Naive thymus-derived CD8-positive, alpha-beta T cell (primary cell): ENCODE data around the gene PCDH12. TPM values are rescaled to one million over a fixed set of nuclear protein-coding genes. Genes with fewer than 3 reads are reported as not detected.

Source experiments
- ATAC-seq, 2 donors: fragments of 150-1000 bp; cut with Tn5 transposase in 1 of 2; sonication (Bioruptor Pico), chemical (Tn5 transposase) in 1 of 2; 1 replicate in 1 of 2; 2 replicates in 1 of 2; pipeline ENCODE4 v1.10.0; 2021; ENCODE audit warnings: mild to moderate bottlenecking in 2 of 2, moderate library complexity in 2 of 2
- POLR2A ChIA-PET: fragments of 350-600 bp; sonication (Branson Sonifier 250); formaldehyde crosslinking; loops from one replicate; lab custom pipeline; 2021; ENCODE audit warnings: antibody characterized with exemption; lab: Charles Lee
- DNase-seq, 10 donors: peaks; one replicate each; pipeline versions ENCODE4 v3.0.0 to v3.0.0-alpha.2; 2020 to 2022
- H3K27ac Mint-ChIP-seq, 10 donors: one replicate each; pipeline ENCODE4 v1.8.0; 2020 to 2022; ENCODE audit warnings: mild to moderate bottlenecking in 10 of 10, mixed read lengths in 10 of 10, moderate library complexity in 4 of 10, inconsistent platforms in 1 of 10
- H3K27me3 Mint-ChIP-seq, 5 donors: one replicate each; pipeline ENCODE4 v1.8.0; 2021 to 2022; ENCODE audit warnings: mixed read lengths in 5 of 5
- H3K36me3 Mint-ChIP-seq, 3 donors: one replicate each; pipeline ENCODE4 v1.8.0; 2020 to 2022; ENCODE audit warnings: mixed read lengths in 3 of 3, mild to moderate bottlenecking in 2 of 3, inconsistent platforms in 1 of 3
- H3K4me1 Mint-ChIP-seq, 4 donors: one replicate each; pipeline ENCODE4 v1.8.0; 2021 to 2022; ENCODE audit warnings: mixed read lengths in 4 of 4
- H3K4me3 Mint-ChIP-seq, 10 donors: one replicate each; pipeline ENCODE4 v1.8.0; 2020 to 2022; ENCODE audit warnings: mild to moderate bottlenecking in 10 of 10, mixed read lengths in 10 of 10, moderate library complexity in 6 of 10, inconsistent platforms in 1 of 10
- H3K9me3 Mint-ChIP-seq, 9 donors: one replicate each; pipeline ENCODE4 v1.8.0; 2020 to 2022; ENCODE audit warnings: mixed read lengths in 9 of 9, mild to moderate bottlenecking in 3 of 9, inconsistent platforms in 1 of 9, moderate library complexity in 1 of 9
- polyA plus RNA-seq, 3 donors: library from polyadenylated mRNA; unstranded; fragments of 300-500 nt; fragmentation: Illumina TruSeq; gene quantifications; one replicate each; pipeline ENCODE4 v1.2.3, GENCODE V29; 2021
- total RNA-seq, 8 experiments: library from RNA in 2 of 8; stranded (reverse) in 2 of 8; gene quantifications; one replicate each; pipeline ENCODE4 v1.2.3 and lab custom pipeline; 2021 to 2026

The PCDH12 gene
- total and polyA plus RNA-seq, 5 experiments from 2014 or later: 0.07 to 0.21 (median 0.07) TPM; not detected in 2

DNA sequence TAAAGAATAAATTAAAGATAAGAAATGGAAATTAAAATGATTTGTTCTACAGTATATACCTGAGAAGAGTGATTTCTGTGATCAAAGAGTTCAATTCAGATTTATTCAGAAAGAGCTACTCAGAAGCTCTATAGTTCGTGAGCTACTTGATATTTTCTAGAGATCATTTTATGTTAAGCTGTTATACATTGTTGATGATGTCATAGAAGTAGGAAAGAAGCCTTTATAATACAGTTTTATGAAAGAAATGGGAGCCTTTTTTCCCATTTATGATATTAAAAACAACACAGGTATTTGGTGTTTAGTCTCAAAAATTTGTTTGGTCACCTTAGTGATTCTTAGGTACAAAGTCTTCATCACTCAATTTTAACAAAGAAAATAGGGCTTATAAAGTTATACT lies 31.7 kb upstream of the PCDH12 start:
- Mint-ChIP-seq H3K4me1 (peaks cover 4 to 16% (median 9%) of the 10 kb centered on the region in 4 donors), H3K9me3 (no peaks in the 10 kb centered on the region), H3K36me3 (peaks cover 0 to 74% (median 0%) of the 10 kb centered on the region in 3 donors), H3K4me3 (no peak overlapping the region), H3K27ac (no peak overlapping the region), H3K27me3 (no peaks in the 10 kb centered on the region)
- ATAC-seq (no peak), DNase-seq (no peak)
- POLR2A ChIA-PET: interaction anchor here (0.6 to 2.7 kb wide), 7 partner anchors 11 to 324 kb away, joined by 3 to 9 read pairs (median 4); partner anchors contain the start of gene RNF14

DNA sequence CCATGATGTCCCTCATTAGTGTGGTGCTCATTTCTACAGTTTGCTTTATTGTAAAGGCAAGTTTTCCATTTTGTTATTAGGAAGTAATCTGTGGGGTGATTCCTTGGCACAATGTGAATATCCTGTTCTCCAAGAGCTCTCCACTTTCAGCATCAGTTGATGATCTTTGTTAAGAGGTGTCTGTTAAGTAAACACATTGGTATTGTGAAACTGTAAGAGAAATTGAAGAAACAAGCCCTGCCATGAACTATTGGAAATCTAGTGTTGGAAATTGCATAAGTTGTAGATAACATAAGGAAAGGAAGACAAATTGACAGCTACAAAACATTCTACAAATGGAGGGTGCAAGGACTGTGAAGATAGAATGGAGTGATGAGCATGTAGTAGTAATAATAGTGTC lies 28.1 kb upstream of the PCDH12 start:
- Mint-ChIP-seq H3K36me3 (peaks cover 0 to 83% (median 3%) of the 10 kb centered on the region in 3 donors), H3K27ac (peak overlapping the region in 2 of 10 donors; percentile 9 to 13), H3K4me1 (peaks cover 0 to 8% (median 2%) of the 10 kb centered on the region in 4 donors), H3K9me3 (no peaks in the 10 kb centered on the region), H3K27me3 (no peaks in the 10 kb centered on the region), H3K4me3 (no peak overlapping the region)
- DNase-seq (no peak), ATAC-seq (no peak)
- POLR2A ChIA-PET: no interaction called here

DNA sequence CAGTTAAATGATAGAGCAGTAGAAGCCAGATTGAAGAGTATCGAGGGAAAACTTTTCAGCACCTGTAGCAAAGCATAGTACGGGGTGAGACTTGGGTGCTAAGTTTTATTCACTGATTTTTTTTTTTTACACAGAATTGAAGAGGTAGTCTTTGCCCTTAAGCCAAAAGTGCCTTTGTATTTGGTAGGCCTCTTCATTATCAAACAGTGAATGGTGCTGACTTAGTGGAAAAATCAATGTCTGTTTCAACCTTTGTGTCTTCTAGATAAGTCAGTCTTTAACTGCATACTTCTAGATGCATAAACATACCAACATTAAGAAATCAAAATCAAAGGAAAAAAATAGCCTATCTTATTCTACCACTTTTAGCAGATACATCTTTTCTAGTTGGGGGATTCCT lies 24.6 kb upstream of the PCDH12 start:
- no peak for DNase-seq
- Mint-ChIP-seq H3K4me3 (no peak overlapping the region), H3K4me1 (peaks cover 0 to 8% (median 3%) of the 10 kb centered on the region in 4 donors), H3K27ac (no peak overlapping the region), H3K27me3 (no peaks in the 10 kb centered on the region), H3K36me3 (peaks cover 0 to 92% (median 12%) of the 10 kb centered on the region in 3 donors), H3K9me3 (no peaks in the 10 kb centered on the region)
- POLR2A ChIA-PET: no interaction called here
- no peak for ATAC-seq

DNA sequence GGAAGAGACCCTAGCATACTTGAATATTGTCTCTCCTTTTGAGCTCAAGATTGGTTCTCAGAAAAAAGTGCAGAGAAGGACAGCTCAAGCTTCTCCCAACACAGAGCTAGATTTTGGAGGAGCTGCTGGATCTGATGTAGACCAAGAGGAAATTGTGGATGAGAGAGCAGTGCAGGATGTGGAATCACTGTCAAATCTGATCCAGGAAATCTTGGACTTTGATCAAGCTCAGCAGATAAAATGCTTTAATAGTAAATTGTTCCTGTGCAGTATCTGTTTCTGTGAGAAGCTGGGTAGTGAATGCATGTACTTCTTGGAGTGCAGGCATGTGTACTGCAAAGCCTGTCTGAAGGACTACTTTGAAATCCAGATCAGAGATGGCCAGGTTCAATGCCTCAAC lies 20.4 kb upstream of the PCDH12 start:
- Mint-ChIP-seq H3K27ac (no peak overlapping the region), H3K9me3 (no peaks in the 10 kb centered on the region), H3K27me3 (no peaks in the 10 kb centered on the region), H3K4me1 (peaks cover 6 to 20% (median 16%) of the 10 kb centered on the region in 4 donors), H3K4me3 (no peak overlapping the region), H3K36me3 (peaks cover 0 to 86% (median 23%) of the 10 kb centered on the region in 3 donors)
- POLR2A ChIA-PET: interaction anchor here (1.6 kb wide), 1 partner anchor 9 kb away, joined by 5 read pairs; the partner anchor contains the start of gene RNF14
- DNase-seq (no peak), ATAC-seq (no peak)

DNA sequence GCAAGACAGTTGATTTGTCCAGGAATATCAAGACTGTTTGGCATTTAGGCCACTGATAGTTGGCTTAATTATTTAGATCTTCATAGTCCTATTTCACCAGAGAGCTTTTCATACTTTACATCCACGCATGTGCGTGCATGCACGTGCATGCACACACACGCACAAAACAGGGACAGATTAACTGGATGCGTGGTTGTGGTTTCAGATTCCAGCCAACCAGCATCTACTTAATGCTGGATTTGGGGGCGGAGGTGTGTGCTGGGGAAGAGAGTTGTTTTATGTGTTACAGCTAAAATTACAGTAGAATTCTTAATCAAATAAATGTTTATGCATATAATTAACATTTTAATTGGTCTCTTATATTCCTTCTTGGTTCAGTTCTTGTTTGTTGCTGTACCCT lies 18.2 kb upstream of the PCDH12 start:
- Mint-ChIP-seq H3K27me3 (no peaks in the 10 kb centered on the region), H3K9me3 (no peaks in the 10 kb centered on the region)

DNA sequence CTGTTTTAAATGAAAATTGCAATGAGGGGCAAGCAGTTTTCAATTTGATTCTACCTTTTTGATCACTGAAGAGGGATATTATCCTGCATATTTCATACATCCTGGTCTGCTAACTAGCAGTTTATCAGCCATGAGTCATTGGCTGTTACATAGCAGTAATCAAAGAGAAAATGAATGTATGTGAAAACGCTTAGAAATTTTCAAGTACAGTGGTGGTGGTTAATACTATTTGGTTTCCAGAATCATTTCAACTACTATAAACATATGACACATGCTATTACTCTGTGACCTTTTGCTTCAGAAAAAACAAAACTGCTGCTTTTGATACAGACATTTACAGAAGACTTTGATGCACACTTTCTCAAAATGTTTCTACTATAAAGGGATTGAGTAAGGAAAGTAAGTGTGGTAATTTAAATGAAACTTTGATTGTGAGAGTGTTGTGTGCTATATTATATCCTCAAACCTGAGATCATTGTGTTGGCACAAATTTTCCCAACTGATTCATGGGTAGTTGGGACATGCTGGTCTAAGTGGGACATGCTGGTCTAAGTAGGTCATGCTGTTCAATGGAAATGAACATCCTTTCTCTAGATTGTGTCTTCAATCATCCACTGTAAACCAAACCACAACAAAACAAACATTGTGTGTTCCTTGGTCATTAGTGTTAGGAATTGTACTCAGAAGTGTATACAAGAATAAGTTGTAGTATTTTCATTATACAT lies 16.0 kb upstream of the PCDH12 start:
- peak overlapping the region in 2 of 10 donors; percentile 13 to 56 for H3K4me3 Mint-ChIP-seq
- DNase-seq (no peak), ATAC-seq (no peak)
- POLR2A ChIA-PET: no interaction called here
- H3K36me3 Mint-ChIP-seq: peaks cover 0 to 61% (median 21%) of the 10 kb centered on the region in 3 donors
- H3K4me1 Mint-ChIP-seq: peaks cover 11 to 41% (median 35%) of the 10 kb centered on the region in 4 donors
- H3K27ac Mint-ChIP-seq: peak overlapping the region in 3 of 10 donors; percentile 23 to 56 (median 50)
- H3K27me3 Mint-ChIP-seq: no peaks in the 10 kb centered on the region
- H3K9me3 Mint-ChIP-seq: no peaks in the 10 kb centered on the region

More for the DNA sequence above, 18.2 kb upstream of the PCDH12 start:
- POLR2A ChIA-PET: interaction anchor here (0.7 kb wide), 1 partner anchor 277 kb away, joined by 5 read pairs; no protein-coding TSS in a partner anchor
- no peak overlapping the region for H3K4me3 Mint-ChIP-seq
- DNase-seq (no peak), ATAC-seq (no peak)
- peaks cover 0 to 77% (median 24%) of the 10 kb centered on the region in 3 donors for H3K36me3 Mint-ChIP-seq
- no peak overlapping the region for H3K27ac Mint-ChIP-seq
- H3K4me1 Mint-ChIP-seq: peaks cover 6 to 23% (median 18%) of the 10 kb centered on the region in 4 donors

DNA sequence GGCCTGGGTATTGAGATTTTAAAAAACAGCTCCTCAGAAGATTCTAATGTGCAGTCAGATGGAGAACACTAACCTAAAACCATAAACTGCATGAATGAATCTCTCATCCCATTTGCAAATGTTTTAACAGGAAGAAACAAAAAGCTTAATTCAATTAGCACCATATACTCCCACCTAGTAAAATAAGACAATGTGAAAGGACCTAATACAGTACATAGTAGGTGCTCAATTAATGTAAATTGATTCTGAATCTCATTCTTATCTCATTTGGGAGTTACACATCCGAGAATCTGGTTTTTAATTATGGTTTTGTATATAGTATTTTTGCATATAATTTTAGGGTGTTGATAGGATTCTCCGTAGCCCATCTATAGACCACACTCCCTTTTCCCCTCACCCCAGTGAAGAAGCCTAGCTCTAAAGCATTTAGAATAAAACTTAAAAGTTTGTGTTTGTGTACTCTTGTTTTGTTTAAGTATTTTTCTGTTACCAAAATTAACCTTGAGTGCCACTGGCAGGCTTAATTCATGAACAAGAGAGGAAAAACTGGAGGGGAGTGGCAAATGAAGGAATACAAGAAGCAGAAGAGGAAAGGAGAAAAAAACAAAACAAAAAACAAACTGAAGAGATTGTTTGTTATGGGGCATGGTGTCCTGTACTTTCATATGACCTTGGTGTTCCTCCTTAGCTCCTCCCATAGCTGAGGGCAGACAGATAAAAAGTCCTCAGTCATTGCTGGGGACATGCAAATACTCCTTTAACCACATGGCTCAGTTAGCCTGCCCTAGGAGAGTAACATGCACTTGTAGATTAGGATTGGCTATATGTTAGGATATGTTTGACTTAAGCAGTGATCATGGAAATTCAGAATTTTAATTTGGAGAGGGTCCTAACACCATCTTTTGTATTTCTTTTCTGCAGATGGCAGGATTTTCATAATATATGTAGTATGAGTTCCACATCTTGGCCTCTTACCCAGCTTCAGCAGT lies 12.1 kb upstream of the PCDH12 start:
- Mint-ChIP-seq H3K36me3 (peaks cover 0 to 28% (median 12%) of the 10 kb centered on the region in 3 donors), H3K4me3 (peak overlapping the region; percentile 92 to 99 (median 96)), H3K27ac (peak overlapping the region; percentile 92 to 99 (median 97)), H3K27me3 (no peaks in the 10 kb centered on the region), H3K9me3 (no peaks in the 10 kb centered on the region), H3K4me1 (peaks cover 7 to 48% (median 37%) of the 10 kb centered on the region in 4 donors)
- no peak for DNase-seq
- ATAC-seq: no peak
- POLR2A ChIA-PET: interaction anchor here (0.5 to 2.8 kb wide), 22 partner anchors 10 to 828 kb away, joined by 3 to 49 read pairs (median 6); partner anchors contain the start of genes DELE1, FCHSD1, GNPDA1 and NDFIP1

DNA sequence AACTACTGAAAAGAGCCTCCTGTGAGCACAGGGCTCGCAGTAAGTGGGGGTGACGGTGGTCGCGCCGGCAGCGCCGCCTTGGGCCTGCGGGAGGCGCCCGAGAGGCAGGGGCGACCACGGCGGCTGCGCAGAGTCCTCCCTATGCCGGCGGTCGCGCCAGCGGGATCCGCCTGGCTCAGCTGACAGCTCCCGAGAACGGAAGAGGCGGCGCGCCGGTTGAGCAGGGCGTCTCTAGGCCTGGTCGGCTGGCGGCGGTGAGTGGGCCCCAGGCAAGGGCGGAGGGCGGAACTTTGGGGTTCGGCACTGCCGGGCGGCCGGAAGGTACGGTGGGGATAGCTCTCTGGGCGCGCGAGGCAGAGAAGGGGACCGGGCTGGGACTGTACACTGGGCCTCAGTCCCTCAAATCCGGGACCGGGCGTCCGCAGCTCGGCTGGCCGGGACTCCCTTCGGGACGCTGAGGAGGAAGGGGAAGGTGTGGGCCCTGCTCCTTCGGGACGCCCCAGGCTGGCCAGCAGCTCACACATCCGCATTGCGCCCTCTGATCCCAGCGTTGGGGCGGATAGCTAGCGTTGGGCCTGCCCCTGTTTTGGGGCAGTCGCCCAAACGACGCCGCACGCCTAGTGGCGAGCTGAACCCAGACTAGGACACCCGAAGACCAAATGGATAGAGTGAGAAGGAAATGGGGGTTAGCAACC lies 11.1 kb upstream of the PCDH12 start, which contains the start of gene RNF14:
RNF14 (plus strand) TSS at position 192 of the 695 bp plus-strand sequence. CDS start 4,484 bp downstream, outside the sequence.
- POLR2A ChIA-PET: interaction anchor here (0.5 to 2.8 kb wide), 29 partner anchors 9 to 830 kb away, joined by 3 to 49 read pairs (median 5); partner anchors contain the start of genes DELE1, FCHSD1, GNPDA1 and HDAC3
- H3K4me1 Mint-ChIP-seq: peaks cover 7 to 39% (median 32%) of the 10 kb centered on the region in 4 donors
- ATAC-seq: peak; percentile 94 to 96
- H3K27me3 Mint-ChIP-seq: no peaks in the 10 kb centered on the region
- peak; percentile 91 to 96 (median 94) for DNase-seq
- peak within 1 kb of the TSS; percentile 92 to 99 (median 97) for H3K27ac Mint-ChIP-seq
- peak within 1 kb of the TSS; percentile 92 to 99 (median 96) for H3K4me3 Mint-ChIP-seq
- no peaks in the 10 kb centered on the region for H3K9me3 Mint-ChIP-seq
- H3K36me3 Mint-ChIP-seq: peaks cover 0 to 18% (median 6%) of the 10 kb centered on the region in 3 donors

DNA sequence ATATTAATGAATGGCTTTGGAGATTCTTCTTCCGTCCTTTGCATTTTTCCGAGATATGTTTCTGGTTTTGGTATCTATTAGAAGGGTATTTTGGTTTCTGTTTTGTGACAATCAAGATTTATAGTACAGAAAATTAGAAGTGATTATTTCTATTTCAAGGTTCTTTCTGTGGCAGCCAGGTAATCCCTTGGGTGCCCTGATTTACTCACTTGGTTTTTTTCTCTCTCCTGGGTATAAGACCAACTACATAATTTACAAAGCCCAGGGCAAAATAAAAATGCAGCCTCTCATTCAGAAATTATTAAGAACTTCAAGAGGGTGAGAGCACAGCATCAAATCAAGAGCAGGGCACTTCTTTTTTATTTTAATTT lies 8.9 kb upstream of the PCDH12 start:
- no peak overlapping the region for H3K4me3 Mint-ChIP-seq
- H3K27me3 Mint-ChIP-seq: no peaks in the 10 kb centered on the region
- H3K27ac Mint-ChIP-seq: peak overlapping the region in 1 of 10 donors; percentile 97
- no peak for DNase-seq
- peaks cover 5 to 33% (median 28%) of the 10 kb centered on the region in 4 donors for H3K4me1 Mint-ChIP-seq
- H3K9me3 Mint-ChIP-seq: no peaks in the 10 kb centered on the region
- POLR2A ChIA-PET: no interaction called here
- peaks cover 0 to under 1% (median 0%) of the 10 kb centered on the region in 3 donors for H3K36me3 Mint-ChIP-seq
- no peak for ATAC-seq

DNA sequence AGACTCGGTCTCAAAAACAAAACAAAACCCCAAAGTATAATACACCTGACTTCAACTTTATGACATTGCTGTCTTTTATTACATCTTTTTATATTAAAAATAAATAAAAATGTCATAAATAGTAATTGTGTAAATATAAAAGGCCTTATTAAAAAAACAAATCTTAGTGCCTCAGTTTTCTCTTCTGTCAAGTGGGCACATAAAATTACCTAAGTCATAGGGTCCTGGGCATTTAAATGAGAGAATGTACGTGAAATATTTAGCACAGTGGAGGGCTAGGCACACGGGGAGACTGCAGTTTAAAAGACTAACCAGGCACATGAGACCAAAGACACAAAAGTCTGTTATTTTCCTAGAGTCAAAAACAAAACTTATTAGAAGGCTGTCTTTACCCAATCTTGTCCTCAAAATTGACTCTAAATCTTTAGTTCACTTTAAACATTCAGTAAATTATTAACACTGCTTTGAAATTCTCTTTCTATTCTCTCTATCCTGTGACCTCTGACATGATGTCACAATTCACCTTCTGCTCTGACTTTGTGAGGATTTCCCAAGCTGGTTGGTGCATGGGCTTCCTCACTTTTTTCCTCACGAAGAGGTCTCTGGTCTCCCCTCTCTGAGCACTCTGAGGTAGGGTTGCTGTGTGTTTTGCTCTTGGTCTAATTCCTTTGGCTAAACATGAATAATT lies 8.4 kb upstream of the PCDH12 start:
- Mint-ChIP-seq H3K9me3 (no peaks in the 10 kb centered on the region), H3K27ac (peak overlapping the region in 1 of 10 donors; percentile 4), H3K4me1 (peaks cover 5 to 37% (median 30%) of the 10 kb centered on the region in 4 donors), H3K36me3 (no peaks in the 10 kb centered on the region), H3K4me3 (no peak overlapping the region), H3K27me3 (no peaks in the 10 kb centered on the region)
- DNase-seq: no peak
- no peak for ATAC-seq
- POLR2A ChIA-PET: interaction anchor here (0.7 kb wide), 2 partner anchors 50 to 475 kb away, joined by 3 read pairs; no protein-coding TSS in a partner anchor

DNA sequence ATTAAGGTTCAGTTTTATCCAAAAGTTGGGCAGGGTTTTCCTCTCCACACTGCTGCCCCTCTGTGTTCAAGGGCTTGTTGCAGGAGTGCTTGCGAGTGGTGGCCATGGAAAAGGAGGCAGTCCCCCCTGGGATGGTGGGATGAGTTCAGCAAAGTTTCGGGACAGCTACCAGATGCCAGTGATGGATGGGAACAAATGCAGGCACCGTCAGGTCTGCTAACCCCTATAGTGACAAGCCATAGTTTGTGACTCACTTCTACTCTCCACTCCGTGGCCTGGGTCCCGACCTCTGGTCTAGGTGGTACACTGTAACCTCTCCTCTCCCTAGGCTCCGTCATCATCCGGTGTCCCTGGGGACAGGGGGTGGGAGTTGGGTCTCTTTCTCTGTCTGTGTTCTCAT lies 7.1 kb upstream of the PCDH12 start:
- Mint-ChIP-seq H3K4me1 (peaks cover 13 to 38% (median 35%) of the 10 kb centered on the region in 4 donors), H3K27me3 (no peaks in the 10 kb centered on the region)

More for the DNA sequence above, 7.1 kb upstream of the PCDH12 start:
- Mint-ChIP-seq H3K36me3 (no peaks in the 10 kb centered on the region), H3K9me3 (no peaks in the 10 kb centered on the region), H3K4me3 (no peak overlapping the region), H3K27ac (peak overlapping the region in 2 of 10 donors; percentile 5 to 15)
- ATAC-seq (no peak), DNase-seq (no peak)
- POLR2A ChIA-PET: interaction anchor here (0.7 kb wide), 1 partner anchor 44 kb away, joined by 7 read pairs; no protein-coding TSS in a partner anchor
